Mesothelial cell of epicardium (in vitro differentiated cells): ENCODE measurements around the gene SOX18. TPM values are rescaled to one million over a fixed set of nuclear protein-coding genes. Genes with fewer than 3 reads are reported as not detected.

Source experiments
- DNase-seq, 2 experiments: peaks; one replicate each; pipeline ENCODE4 v3.0.0; 2021; ENCODE audit warnings: low spot score in 2 of 2; ENCODE audit not compliant: unreplicated experiment in 2 of 2
- H3K27ac Mint-ChIP-seq: 2 replicates; pipeline ENCODE4 v1.8.0; 2021; ENCODE audit warnings: mixed read lengths
- H3K27me3 Mint-ChIP-seq: 2 replicates; pipeline ENCODE4 v1.8.0; 2021; ENCODE audit warnings: low read depth, mixed read lengths
- H3K36me3 Mint-ChIP-seq: 2 replicates; pipeline ENCODE4 v1.8.0; 2021; ENCODE audit warnings: mixed read lengths
- H3K4me1 Mint-ChIP-seq: 2 replicates; pipeline ENCODE4 v1.8.0; 2021; ENCODE audit warnings: mixed read lengths
- H3K4me3 Mint-ChIP-seq: 2 replicates; pipeline ENCODE4 v1.8.0; 2021; ENCODE audit warnings: mild to moderate bottlenecking, moderate library complexity, mixed read lengths
- H3K9me3 Mint-ChIP-seq: 2 replicates; pipeline ENCODE4 v1.8.0; 2021; ENCODE audit warnings: mixed read lengths
- CTCF ChIP-seq: fragments of 200-600 bp; sonication (generic); IDR thresholded peaks from one replicate; pipeline ENCODE4 v1.5.0; 2021; ENCODE audit warnings: antibody characterized with exemption; ENCODE audit not compliant: unreplicated experiment
- total RNA-seq: library from RNA; stranded (reverse); gene quantifications from 3 replicates; pipeline ENCODE4 v1.2.1, GENCODE V29; 2021

SOX18 gene
- total RNA-seq, 1 donor from 2014 or later, result 0.34 TPM

- H3K4me3 Mint-ChIP-seq, result no peak overlapping the region
These were observed 38.1 kb downstream of the SOX18 start for GRCh38 chr20:64011366-64011779.

GRCh38 chr20:64010711-64011237 lies 38.7 kb downstream of the SOX18 start:
- no peak overlapping the region for H3K4me3 Mint-ChIP-seq
- no peaks in the 10 kb centered on the region for H3K4me1 Mint-ChIP-seq
- no peak for DNase-seq
- TF ChIP-seq CTCF, result no peak
- peaks cover 12% of the 10 kb centered on the region for H3K9me3 Mint-ChIP-seq
- H3K27ac Mint-ChIP-seq, result no peak overlapping the region
- H3K27me3 Mint-ChIP-seq, result no peaks in the 10 kb centered on the region
- peaks cover 52% of the 10 kb centered on the region for H3K36me3 Mint-ChIP-seq

More at GRCh38 chr20:64011366-64011779, 38.1 kb downstream of the SOX18 start:
- DNase-seq, result no peak
- peaks cover 52% of the 10 kb centered on the region for H3K36me3 Mint-ChIP-seq
- no peaks in the 10 kb centered on the region for H3K4me1 Mint-ChIP-seq
- no peak for TF ChIP-seq CTCF
- H3K27me3 Mint-ChIP-seq, result no peaks in the 10 kb centered on the region
- H3K9me3 Mint-ChIP-seq, result peaks cover 12% of the 10 kb centered on the region
- no peak overlapping the region for H3K27ac Mint-ChIP-seq

GRCh38 chr20:64009811-64010387 lies 39.5 kb downstream of the SOX18 start:
- Mint-ChIP-seq H3K4me3 (no peak overlapping the region), H3K36me3 (peaks cover 55% of the 10 kb centered on the region), H3K27ac (no peak overlapping the region), H3K4me1 (no peaks in the 10 kb centered on the region), H3K27me3 (no peaks in the 10 kb centered on the region), H3K9me3 (peaks cover 12% of the 10 kb centered on the region)
- DNase-seq, result no peak
- no peak for TF ChIP-seq CTCF

GRCh38 chr20:64006902-64007301 lies 42.5 kb downstream of the SOX18 start:
- no peak for DNase-seq
- Mint-ChIP-seq H3K27ac (no peak overlapping the region), H3K27me3 (no peaks in the 10 kb centered on the region), H3K36me3 (peaks cover 48% of the 10 kb centered on the region), H3K4me1 (peaks cover 10% of the 10 kb centered on the region), H3K4me3 (no peak overlapping the region), H3K9me3 (peaks cover 12% of the 10 kb centered on the region)
- TF ChIP-seq CTCF, result no peak

- no peak for DNase-seq
- Mint-ChIP-seq H3K27ac (no peak overlapping the region), H3K4me1 (peaks cover 10% of the 10 kb centered on the region), H3K36me3 (peaks cover 50% of the 10 kb centered on the region), H3K27me3 (no peaks in the 10 kb centered on the region), H3K4me3 (no peak overlapping the region), H3K9me3 (peaks cover 12% of the 10 kb centered on the region)
- no peak for TF ChIP-seq CTCF
These were observed 42.9 kb downstream of the SOX18 start for GRCh38 chr20:64006490-64006889.
